Mesenchymal stem cell (in vitro differentiated cells and primary cell): ENCODE results near the gene F8.
"Not testable (repeated sequence)": the region's sequence is repeated elsewhere in the genome, so short reads cannot be mapped to it uniquely, and the experiment has no call there.

ENCODE experiments used
- DNase-seq: peaks from one replicate; pipeline ENCODE4 v3.0.0-alpha.2; 2013
- H2AFZ ChIP-seq: one replicate; pipeline ENCODE4 v1.6.1; 2013; ENCODE audit warnings: low read depth, mild to moderate bottlenecking, control low read depth, inconsistent platforms, low read length, moderate library complexity
- H2AK5ac ChIP-seq: 2 replicates; pipeline ENCODE4 v1.6.1; 2013; ENCODE audit warnings: low read length, moderate library complexity, mild to moderate bottlenecking, inconsistent platforms; ENCODE audit not compliant: severe bottlenecking
- H2BK120ac ChIP-seq: one replicate; pipeline ENCODE4 v1.6.1; 2013; ENCODE audit warnings: low read depth, mild to moderate bottlenecking, inconsistent platforms, low read length, moderate library complexity
- H2BK12ac ChIP-seq, 2 experiments: one replicate each; pipeline ENCODE4 v1.6.1; 2013; ENCODE audit warnings: inconsistent platforms in 2 of 2, low read length in 2 of 2, mild to moderate bottlenecking in 2 of 2, moderate library complexity in 2 of 2, control low read depth in 1 of 2
- H2BK15ac ChIP-seq: one replicate; pipeline ENCODE4 v1.6.1; 2013; ENCODE audit warnings: mild to moderate bottlenecking, low read depth, inconsistent platforms; ENCODE audit not compliant: poor library complexity, severe bottlenecking
- H2BK5ac ChIP-seq: 2 replicates; pipeline ENCODE4 v1.6.1; 2013; ENCODE audit warnings: low read depth, mild to moderate bottlenecking, low read length, control low read depth, inconsistent platforms; ENCODE audit not compliant: poor library complexity, severe bottlenecking
- H3K14ac ChIP-seq, 2 experiments: one replicate each; pipeline ENCODE4 v1.6.1; 2013; ENCODE audit warnings: inconsistent platforms in 2 of 2, low read length in 2 of 2, control low read depth in 1 of 2, mild to moderate bottlenecking in 1 of 2, moderate library complexity in 1 of 2
- H3K18ac ChIP-seq, 2 experiments: one replicate each; pipeline ENCODE4 v1.6.1; 2013; ENCODE audit warnings: inconsistent platforms in 2 of 2, low read length in 2 of 2, control low read depth in 1 of 2, low read depth in 1 of 2, mild to moderate bottlenecking in 1 of 2
- H3K23ac ChIP-seq, 2 experiments: one replicate each; pipeline ENCODE4 v1.6.1; 2013; ENCODE audit warnings: inconsistent platforms in 2 of 2, low read length in 2 of 2, mild to moderate bottlenecking in 2 of 2, moderate library complexity in 2 of 2, control low read depth in 1 of 2
- H3K27ac ChIP-seq: 2 replicates; pipeline ENCODE4 v1.5.1; 2013; ENCODE audit warnings: mild to moderate bottlenecking, moderate library complexity, low read length, control low read depth, inconsistent platforms; ENCODE audit not compliant: poor library complexity, severe bottlenecking
- H3K27me3 ChIP-seq, 2 experiments: 2 replicates each; pipeline versions ENCODE4 v1.6.1 to v1.7.0; 2013; ENCODE audit warnings: low read length in 2 of 2, mild to moderate bottlenecking in 2 of 2, moderate library complexity in 2 of 2, control low read depth in 1 of 2, inconsistent platforms in 1 of 2; ENCODE audit not compliant: control insufficient read depth in 1 of 2, insufficient read depth in 1 of 2
- H3K36me3 ChIP-seq, 2 experiments: 2 replicates each; pipeline versions ENCODE4 v1.6.1 to v1.7.0; 2013; ENCODE audit warnings: low read length in 2 of 2, control low read depth in 1 of 2, inconsistent platforms in 1 of 2, low read depth in 1 of 2, mild to moderate bottlenecking in 1 of 2; ENCODE audit not compliant: insufficient read depth in 2 of 2, control insufficient read depth in 1 of 2
- H3K4ac ChIP-seq, 2 experiments: one replicate each; pipeline ENCODE4 v1.6.1; 2013; ENCODE audit warnings: inconsistent platforms in 2 of 2, low read length in 2 of 2, mild to moderate bottlenecking in 2 of 2, moderate library complexity in 2 of 2, control low read depth in 1 of 2, low read depth in 1 of 2
- H3K4me1 ChIP-seq: 2 replicates; pipeline ENCODE4 v1.6.1; 2013; ENCODE audit warnings: low read depth, low read length, control low read depth; ENCODE audit not compliant: control insufficient read depth, insufficient read depth
- H3K4me2 ChIP-seq: 2 replicates; pipeline ENCODE4 v1.6.1; 2013; ENCODE audit warnings: low read length, mild to moderate bottlenecking, inconsistent platforms; ENCODE audit not compliant: poor library complexity, severe bottlenecking
- H3K4me3 ChIP-seq, 2 experiments: 2 replicates each; pipeline versions ENCODE4 v1.5.1 to v1.7.0; 2013; ENCODE audit warnings: low read length in 2 of 2, mild to moderate bottlenecking in 2 of 2, control low read depth in 1 of 2, low read depth in 1 of 2; ENCODE audit not compliant: insufficient read depth in 1 of 2
- H3K79me1 ChIP-seq: replicated peaks from 2 replicates; pipeline ENCODE4 v1.6.1; 2013; ENCODE audit warnings: mild to moderate bottlenecking, control low read depth, low read length, inconsistent platforms; ENCODE audit not compliant: poor library complexity, severe bottlenecking
- H3K9ac ChIP-seq: 2 replicates; pipeline ENCODE4 v1.7.0; 2013; ENCODE audit warnings: mild to moderate bottlenecking, low read length, moderate library complexity
- H3K9me3 ChIP-seq: 2 replicates; pipeline ENCODE4 v1.7.0; 2013; ENCODE audit warnings: mild to moderate bottlenecking, low read length; ENCODE audit not compliant: control insufficient read depth
- H4K8ac ChIP-seq: one replicate; pipeline ENCODE4 v1.6.1; 2013; ENCODE audit warnings: inconsistent platforms, mild to moderate bottlenecking, low read length, moderate library complexity
- H4K91ac ChIP-seq: one replicate; pipeline ENCODE4 v1.6.1; 2013; ENCODE audit warnings: mild to moderate bottlenecking, low read length, inconsistent platforms
- WGBS: methylation state at CpG from one replicate; pipeline ENCODE4 v1.1.7; 2013; ENCODE audit warnings: mixed read lengths; 5-methylcytosine and 5-hydroxymethylcytosine counted together

F8 gene

GRCh38 chrX:154819771-154820341, 202.7 kb downstream of the F8 start:
- Histone ChIP-seq H4K8ac (no peak overlapping the region), H3K4me3 (no peak overlapping the region), H3K23ac (no peak overlapping the region), H3K18ac (no peak overlapping the region), H3K9ac (no peak overlapping the region), H2BK120ac (no peak overlapping the region), H3K79me1 (no peaks in the 10 kb centered on the region), H3K27ac (no peak overlapping the region), H2AFZ (no peak overlapping the region), H3K4ac (no peak overlapping the region), H3K27me3 (no peaks in the 10 kb centered on the region), H4K91ac (no peak overlapping the region), H2BK5ac (no peak overlapping the region), H2AK5ac (no peak overlapping the region), H3K4me2 (no peak overlapping the region), H3K9me3 (no peaks in the 10 kb centered on the region), H3K36me3 (no peaks in the 10 kb centered on the region), H3K4me1 (no peaks in the 10 kb centered on the region), H2BK15ac (no peak overlapping the region), H3K14ac (no peak overlapping the region), H2BK12ac (no peak overlapping the region)
- WGBS, result 89% methylated on average over 6 of the region's 7 CpGs
- no peak for DNase-seq

- no peaks in the 10 kb centered on the region for H3K36me3 ChIP-seq
Observed at GRCh38 chrX:154818916-154819770, 203.4 kb downstream of the F8 start.

GRCh38 chrX:154817048-154817618, 205.4 kb downstream of the F8 start:
- H3K36me3 ChIP-seq, H3K27ac ChIP-seq, H2BK12ac ChIP-seq, H2BK5ac ChIP-seq, H3K79me1 ChIP-seq, H3K18ac ChIP-seq, H3K4me1 ChIP-seq, H3K14ac ChIP-seq, H2BK120ac ChIP-seq, H3K4ac ChIP-seq, H4K8ac ChIP-seq, H2AK5ac ChIP-seq, H2BK15ac ChIP-seq, H3K4me3 ChIP-seq, DNase-seq, H3K23ac ChIP-seq, H3K4me2 ChIP-seq, H3K27me3 ChIP-seq, H3K9me3 ChIP-seq, H4K91ac ChIP-seq, H2AFZ ChIP-seq, H3K9ac ChIP-seq: not testable (repeated sequence)
- WGBS, result 95% methylated on average over 16 of the region's 19 CpGs

More at GRCh38 chrX:154818916-154819770, 203.4 kb downstream of the F8 start:
- no peak overlapping the region for H2BK15ac ChIP-seq
- no peak overlapping the region for H3K14ac ChIP-seq
- H3K9ac ChIP-seq, result no peak overlapping the region
- no peak overlapping the region for H2BK12ac ChIP-seq
- H2AK5ac ChIP-seq, result no peak overlapping the region
- H3K4ac ChIP-seq, result no peak overlapping the region
- H4K91ac ChIP-seq, result no peak overlapping the region
- H3K4me1 ChIP-seq, result no peaks in the 10 kb centered on the region
- no peaks in the 10 kb centered on the region for H3K79me1 ChIP-seq
- H3K18ac ChIP-seq, result no peak overlapping the region
- no peak overlapping the region for H2AFZ ChIP-seq
- no peaks in the 10 kb centered on the region for H3K9me3 ChIP-seq
- no peak overlapping the region for H3K27ac ChIP-seq
- no peak overlapping the region for H4K8ac ChIP-seq
- no peak overlapping the region for H2BK120ac ChIP-seq
- no peaks in the 10 kb centered on the region for H3K27me3 ChIP-seq
- WGBS, result 83% methylated on average over 10 of the region's 11 CpGs
- no peak overlapping the region for H3K4me2 ChIP-seq
- no peak for DNase-seq
- no peak overlapping the region for H3K4me3 ChIP-seq
- no peak overlapping the region for H3K23ac ChIP-seq
- H2BK5ac ChIP-seq, result no peak overlapping the region

- not testable (repeated sequence) for H2AFZ ChIP-seq, H3K27me3 ChIP-seq, H3K4me2 ChIP-seq, H2BK120ac ChIP-seq, H3K14ac ChIP-seq, H3K9ac ChIP-seq, H3K18ac ChIP-seq, H3K4ac ChIP-seq, H4K91ac ChIP-seq, H2BK12ac ChIP-seq, H3K23ac ChIP-seq, H3K36me3 ChIP-seq, H3K4me1 ChIP-seq, H3K27ac ChIP-seq, DNase-seq, H3K79me1 ChIP-seq, H3K9me3 ChIP-seq, H4K8ac ChIP-seq, H2BK5ac ChIP-seq, H2AK5ac ChIP-seq, H3K4me3 ChIP-seq, H2BK15ac ChIP-seq
- no CpG with 5 or more reads among the region's 4 CpGs for WGBS
Observed at GRCh38 chrX:154816326-154816898, 206.1 kb downstream of the F8 start.
